HG03520 (cell line): Measurements from ENCODE around the gene RAB31.
A peak's percentile ranks its signal among the peaks of the same experiment; 100 is the strongest.

Experiments used
- ATAC-seq: cut with Tn5 transposase; IDR thresholded peaks from one replicate; pipeline ENCODE4 v1.9.1; 2021; ENCODE audit warnings: mild to moderate bottlenecking, moderate library complexity; ENCODE audit not compliant: unreplicated experiment

The RAB31 gene

DNA sequence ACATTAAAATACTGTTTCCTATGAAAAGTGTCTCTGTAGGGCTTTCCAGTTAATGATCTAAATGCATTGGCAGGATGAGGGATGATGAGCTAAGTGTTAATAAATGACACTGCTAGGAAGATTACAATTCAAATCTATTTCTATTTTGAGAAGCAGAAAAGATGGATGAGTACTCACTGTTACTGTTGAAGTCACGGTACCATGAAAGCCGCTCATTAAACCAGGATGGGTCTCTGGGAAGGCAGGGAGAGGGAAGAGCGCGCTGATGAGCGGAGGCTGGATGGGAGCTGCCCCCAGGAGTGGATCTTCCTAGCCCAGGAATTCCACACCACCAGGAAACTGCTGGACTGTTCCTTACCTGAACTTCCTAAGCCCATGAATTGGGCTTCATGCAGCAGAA lies 150.5 kb downstream of the RAB31 start:
- ATAC-seq = no peak

DNA sequence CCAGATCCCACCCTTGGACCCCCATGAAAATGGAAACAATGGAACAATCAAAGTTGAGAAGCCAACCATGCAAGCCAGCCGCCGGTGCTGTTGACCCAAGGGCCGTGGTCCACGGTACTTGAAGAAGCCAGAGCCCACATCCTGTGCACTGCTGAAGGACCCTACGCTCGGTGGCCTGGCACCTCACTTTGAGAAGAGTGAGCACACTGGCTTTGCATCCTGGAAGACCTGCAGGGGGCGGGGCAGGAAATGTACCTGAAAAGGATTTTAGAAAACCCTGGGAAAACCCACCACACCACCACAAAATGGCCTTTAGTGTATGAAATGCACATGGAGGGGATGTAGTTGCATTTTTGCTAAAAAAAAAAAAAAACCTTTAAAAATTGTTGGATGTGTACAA lies 151.1 kb downstream of the RAB31 start:
- no peak for ATAC-seq

DNA sequence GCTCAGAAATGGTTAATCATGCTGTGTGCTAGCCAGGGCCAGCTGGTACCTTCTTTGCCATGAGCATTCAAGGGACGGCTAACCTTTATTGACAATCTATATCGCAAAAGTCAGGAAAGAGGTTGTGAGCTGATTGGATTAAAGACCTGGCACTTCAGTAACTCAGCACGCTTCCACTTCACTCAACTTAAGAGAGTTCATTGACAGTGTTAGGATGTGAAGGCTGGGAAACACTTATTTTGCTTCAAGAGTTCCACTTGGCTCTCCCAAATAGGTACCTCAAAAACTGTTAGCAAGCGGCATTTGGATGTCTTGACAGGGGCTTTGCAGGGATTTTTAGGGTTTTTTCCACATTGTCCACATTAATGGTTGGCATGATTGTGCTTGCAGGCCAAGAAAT lies 152.6 kb downstream of the RAB31 start:
- ATAC-seq = no peak

DNA sequence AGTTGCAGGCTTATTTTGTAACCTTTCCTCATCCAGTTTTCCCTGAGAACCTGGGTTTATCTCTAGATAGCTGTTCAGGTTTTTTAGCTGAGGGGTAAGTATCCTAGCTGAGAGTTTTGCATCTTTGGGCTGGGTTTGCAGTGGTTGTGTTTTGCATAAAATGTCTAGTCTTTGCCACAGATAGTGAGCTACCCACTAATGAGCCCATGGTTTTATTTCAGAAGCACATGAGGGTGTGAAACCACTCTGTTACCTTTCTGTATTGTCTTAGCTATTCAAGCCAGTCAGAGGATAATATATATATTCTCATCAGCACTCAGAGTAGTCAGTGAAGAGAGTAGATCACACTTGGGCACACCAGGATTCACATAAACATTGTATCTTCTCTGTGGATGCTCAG lies 153.1 kb downstream of the RAB31 start:
- peak; percentile 86 for ATAC-seq

DNA sequence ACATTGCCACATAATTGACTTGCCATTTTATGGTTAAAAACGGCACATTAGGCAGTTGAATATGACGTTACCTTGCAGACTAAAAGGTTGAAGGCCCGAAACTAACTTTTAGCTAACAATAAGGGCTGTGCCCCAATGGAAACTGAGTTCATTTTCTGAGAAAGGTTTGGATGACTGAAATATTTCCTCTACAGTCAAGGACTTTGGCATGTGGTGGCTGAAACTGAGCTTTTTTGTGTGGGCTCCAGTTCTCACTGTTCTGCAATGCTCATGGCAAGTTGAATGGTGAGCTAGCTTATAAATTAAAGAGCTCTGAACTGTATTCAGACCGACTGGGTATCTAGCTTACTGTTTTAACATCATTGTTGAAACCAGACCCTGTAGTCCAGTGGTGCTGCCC lies 153.8 kb downstream of the RAB31 start:
- peak; percentile 59 for ATAC-seq

DNA sequence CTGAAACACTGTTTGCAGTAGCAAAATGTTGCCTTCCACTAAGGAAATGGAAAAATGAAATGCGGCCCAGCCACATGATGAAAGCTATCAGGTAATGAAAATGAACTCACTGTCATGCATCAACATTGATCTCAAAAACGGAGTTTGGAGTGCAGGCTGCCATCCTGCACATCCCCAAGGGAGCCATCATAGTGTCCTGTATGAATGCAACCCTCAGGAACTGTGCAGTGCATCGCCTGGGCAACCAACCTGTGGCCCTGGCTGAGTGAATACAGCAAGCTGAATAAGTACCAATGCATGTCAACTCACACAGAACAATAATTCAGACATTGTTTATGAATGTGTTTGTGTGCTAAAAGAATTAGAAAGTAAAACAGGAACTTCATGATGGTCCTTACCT lies 154.6 kb downstream of the RAB31 start:
- no peak for ATAC-seq

DNA sequence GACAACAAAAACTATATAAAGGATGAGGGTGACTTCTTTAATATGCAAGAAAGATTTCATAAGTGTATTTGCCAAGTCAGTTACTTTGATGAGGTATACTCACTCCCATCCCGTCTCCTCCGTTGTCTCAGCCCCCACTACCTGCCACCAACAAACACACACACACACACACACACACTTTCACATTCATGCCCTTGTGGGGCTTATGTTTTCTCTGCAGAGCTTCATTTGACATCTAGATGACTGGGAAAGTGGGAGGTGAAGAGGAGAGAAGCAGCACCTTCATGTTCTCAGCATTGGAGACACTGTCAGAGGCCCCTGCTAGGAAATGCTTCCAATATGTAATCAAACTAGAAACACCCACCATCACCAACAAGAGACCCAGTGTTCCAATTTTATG lies 155.2 kb downstream of the RAB31 start:
- ATAC-seq = no peak

DNA sequence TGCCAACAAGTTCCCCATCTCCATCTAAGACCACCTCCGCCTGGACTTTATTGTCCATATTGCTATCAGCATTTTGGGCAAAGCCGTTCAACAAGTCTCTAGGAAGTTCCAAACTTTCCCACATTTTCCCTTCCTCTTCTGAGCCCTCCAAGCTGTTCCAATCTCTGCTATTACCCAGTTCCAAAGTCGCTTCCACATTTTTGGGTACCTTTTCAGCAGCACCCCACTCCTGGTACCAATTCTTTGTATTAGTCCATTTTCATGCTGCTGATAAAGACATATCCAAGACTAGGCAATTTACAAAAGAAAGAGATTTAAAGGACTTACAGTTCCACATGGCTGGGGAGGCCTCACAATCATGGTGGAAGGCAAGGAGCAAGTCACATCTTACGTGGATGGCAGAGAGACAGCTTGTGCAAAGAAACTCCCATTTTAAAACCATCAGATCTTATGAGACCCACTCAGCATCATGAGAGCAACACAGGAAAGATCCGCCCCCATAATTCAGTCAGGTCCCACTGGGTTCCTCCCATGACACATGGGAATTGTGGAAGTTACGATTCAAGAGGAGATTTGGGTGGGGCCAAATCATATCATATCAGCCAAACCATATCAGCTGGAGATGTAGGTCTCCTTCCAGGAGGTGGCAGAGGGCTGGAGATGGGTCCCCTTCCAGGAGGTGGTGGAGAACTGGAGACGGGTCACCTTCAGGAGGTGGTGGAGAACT lies 157.8 kb downstream of the RAB31 start:
- no peak for ATAC-seq

DNA sequence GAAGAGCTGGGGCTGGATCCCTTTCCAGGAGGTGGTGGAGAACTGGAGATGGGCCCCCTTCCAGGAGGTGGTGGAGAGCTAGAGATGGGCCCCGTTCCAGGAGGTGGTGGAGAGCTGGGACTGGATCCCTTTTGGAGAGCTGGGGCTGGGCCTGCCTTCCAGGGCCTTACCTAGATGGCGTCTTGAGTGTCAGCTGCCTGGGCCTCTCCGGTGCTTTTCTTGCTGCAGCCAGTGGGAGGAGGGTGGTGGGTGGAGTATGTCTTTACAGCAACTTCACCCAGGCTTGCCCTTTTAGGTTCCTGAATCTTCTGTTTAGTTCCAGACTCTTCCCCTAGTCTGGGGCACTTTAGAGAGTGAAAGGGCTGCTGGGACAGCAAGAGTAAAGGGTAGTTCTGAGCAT lies 158.5 kb downstream of the RAB31 start:
- ATAC-seq = no peak

DNA sequence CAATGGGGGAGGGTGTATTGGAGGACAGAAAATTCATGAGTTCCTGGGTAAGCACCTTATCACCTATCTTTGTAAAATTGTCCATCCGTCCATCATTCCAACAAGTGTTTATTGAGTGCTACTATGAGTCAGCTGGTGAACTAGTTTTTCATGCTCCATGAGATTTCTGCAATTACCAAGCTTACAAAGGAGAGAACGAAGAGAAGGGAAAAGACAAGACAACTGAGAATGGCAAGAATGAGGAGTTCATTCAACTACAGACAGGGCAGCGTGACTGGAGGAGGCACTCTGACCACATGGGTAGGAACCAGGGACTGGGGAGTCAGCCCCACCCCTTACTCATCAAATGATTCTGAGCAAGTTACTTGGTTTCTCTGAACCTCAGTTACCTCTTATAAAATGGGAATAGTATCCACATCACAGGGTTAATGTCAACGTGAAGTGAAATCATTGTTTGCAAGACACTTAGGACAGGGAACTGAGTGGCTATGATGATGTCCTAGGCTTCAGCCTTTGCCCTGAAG lies 159.0 kb downstream of the RAB31 start:
- no peak for ATAC-seq

DNA sequence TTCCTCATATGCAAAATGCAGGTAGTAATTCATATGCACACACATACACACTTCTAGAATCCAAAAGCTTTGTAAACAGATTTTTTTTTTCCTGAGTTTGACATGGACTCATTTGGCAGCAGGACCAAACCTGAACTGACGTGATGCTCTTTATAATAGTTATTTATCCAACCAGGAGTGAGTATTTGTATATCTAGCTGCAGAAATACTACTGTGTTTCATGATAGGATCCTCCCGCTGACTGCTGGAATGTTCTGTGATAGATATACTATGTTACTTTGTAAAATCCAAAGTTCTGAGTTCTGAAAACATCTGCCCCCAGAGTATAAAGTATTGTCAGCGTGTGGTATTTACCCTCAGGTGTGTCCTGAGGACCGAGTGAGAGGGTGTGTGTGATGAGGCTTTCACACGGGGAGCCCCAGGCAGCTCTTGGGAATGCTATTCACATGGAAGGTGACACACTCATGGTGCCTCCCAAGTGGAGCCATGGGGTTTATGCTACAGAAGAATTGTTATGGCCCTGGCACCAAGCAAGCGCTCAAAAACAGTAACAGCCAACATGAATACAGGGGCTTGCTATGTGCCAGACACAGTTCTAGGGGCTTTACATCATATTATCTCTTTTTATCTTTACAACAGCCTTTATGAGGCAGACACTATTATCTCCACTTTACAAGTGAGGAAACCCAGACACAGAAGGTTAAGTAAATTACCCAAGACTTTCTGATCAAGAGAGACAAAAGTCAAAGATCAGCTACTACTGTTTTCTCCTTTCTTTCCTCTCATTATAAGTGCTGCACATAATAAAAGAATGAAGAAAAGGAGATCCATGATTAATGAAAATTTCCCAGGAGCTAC lies 161.0 kb downstream of the RAB31 start:
- ATAC-seq = no peak

DNA sequence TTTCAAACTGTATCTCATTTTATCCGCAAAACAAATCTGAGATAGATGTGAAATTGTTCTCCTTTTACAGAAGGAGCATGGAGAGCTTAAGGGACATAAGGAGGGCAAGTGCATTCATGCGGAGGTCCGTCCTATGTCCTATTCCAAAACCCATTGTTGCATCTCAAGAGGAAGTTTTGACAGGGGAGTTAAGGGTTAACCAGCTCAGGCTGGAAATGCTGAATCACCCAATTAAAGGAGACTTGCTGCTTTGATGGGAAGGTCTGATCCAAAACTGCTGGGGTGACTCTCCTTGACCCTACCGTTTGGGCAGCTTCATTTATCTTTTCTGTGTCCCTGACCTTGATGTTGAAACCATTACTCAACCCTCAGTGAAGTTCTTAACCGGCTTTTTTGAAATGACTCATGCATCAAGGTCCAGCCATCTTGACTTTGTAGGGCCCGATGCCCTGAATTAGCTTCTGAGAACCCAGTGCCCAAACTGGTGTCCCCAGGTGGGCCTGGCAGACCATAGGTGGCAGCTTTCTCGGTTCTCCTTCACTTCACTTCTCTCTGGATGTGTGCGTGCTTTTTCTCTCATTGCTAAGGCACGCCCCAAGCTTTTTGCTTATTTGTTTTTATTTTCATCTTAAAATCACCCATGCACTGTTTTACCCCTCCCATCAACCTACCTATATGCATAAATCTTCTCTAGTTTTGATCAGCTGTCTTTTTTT lies 161.8 kb downstream of the RAB31 start:
- peak; percentile 76 for ATAC-seq

DNA sequence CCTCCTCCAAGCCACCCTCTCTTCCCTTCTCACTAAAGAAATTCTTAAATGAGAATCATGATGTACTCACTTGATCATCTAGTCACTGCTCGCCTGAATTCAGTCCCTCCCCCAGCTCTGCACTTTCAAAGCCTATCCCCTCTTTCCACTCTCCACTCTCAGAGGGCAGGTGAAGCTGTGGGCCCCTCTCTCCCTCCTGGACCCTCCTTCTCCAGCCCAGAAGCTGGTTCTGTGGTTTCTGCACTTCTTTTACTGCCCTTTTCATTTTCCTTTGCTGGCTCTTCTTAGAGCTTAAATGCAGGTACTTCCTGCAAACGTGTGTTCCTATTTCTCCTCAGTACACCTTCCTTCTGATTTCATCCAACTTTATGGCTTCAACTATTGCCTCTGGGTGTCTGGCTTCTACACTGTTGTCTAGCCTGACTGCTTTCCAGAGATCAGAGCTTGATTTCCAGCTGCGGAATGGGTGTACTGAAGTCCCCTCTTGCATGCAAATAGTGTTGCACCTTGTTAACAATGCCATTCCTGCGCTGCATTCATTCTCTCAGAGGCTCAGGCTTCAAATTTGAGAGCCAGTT lies 162.4 kb downstream of the RAB31 start:
- ATAC-seq = peak; percentile 18

DNA sequence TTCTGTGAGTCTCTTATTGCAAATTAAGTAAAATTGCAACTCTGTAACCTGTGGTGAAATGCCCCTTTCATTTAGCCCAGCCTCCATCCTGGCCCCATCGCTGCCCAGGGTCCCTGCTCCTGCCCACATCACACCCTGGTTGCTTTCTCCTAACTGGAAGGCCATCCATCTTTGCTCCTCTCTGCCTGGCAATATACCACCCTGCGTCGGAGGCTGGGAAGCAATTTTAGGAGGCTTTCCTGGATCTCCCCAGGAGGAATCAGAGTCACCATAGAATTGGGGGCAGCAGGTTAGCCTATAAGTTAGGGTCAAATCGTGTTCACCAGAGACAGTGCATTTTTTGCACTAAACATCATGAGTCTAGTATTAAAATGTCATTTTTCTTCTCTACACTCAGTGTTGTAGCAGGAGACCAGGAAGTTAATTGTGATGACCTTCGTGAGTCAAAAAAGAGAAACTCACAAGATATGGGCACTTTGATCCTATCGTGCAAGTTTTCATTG lies 163.2 kb downstream of the RAB31 start:
- no peak for ATAC-seq

DNA sequence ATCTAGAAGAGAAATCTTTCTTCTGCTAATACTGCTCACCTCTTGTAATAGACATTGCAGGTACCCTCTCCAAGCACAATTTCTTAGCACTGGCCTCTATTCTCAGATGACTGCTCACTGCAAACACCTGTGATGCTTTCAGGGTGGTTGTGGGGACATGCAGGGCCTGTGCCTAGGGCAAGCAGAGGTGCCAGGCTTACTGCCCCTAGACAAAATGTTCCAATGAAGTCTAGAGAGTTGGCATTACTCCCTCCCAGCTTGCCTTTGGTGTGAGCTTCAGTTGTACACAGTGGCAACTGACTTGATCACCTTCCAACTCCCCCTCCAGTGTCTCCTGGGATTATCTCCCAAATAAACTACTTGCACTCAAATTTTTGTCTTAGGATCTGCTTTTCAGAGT lies 164.7 kb downstream of the RAB31 start:
- no peak for ATAC-seq

DNA sequence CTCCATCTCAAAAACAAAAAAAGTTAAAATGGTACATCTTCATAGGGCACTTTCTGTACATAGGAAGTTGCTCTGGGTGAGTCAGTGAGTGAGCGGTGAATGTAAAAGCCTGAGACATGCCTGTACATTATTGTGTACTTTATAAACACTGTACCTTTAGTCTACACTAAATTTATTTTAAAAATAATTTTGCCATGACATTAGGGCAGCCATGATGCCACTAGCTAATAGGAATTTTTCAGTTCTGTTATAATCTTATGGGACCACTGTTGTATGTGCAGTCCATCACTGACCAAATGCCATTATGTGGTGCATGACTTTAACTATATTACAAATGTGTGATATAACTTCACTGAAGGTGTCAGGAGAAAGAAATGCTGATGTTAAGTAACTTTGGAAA lies 166.6 kb downstream of the RAB31 start:
- ATAC-seq = no peak

DNA sequence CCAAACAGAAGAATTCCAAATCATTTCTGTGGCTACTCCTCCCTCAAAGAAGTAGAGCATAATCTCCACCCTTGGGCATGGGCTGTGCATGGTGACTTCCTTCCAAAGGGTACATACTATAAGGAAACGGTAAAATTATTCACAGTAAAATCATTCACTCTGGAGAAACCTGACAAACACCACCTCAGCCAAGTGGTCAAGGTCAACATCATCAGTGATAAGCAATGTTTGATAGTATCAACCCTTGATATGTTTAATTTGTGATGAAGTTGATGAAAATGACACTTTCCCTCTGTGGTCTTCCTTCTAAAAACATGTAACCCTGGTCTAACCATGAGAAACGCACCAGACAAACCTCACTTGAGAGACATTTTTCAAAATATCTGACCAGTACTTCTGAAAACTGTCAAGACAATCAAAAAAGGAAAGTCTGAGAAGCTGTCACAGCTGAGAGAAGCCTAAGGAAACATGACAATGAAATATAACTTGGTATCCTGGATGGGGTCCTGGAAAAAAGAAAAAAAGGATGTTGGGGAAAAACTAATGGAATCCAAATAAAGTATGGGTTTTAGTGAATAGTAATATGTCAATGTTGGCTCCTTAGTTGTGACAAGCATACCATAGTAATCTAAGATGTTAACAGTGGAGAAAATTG lies 168.2 kb downstream of the RAB31 start:
- ATAC-seq = no peak

DNA sequence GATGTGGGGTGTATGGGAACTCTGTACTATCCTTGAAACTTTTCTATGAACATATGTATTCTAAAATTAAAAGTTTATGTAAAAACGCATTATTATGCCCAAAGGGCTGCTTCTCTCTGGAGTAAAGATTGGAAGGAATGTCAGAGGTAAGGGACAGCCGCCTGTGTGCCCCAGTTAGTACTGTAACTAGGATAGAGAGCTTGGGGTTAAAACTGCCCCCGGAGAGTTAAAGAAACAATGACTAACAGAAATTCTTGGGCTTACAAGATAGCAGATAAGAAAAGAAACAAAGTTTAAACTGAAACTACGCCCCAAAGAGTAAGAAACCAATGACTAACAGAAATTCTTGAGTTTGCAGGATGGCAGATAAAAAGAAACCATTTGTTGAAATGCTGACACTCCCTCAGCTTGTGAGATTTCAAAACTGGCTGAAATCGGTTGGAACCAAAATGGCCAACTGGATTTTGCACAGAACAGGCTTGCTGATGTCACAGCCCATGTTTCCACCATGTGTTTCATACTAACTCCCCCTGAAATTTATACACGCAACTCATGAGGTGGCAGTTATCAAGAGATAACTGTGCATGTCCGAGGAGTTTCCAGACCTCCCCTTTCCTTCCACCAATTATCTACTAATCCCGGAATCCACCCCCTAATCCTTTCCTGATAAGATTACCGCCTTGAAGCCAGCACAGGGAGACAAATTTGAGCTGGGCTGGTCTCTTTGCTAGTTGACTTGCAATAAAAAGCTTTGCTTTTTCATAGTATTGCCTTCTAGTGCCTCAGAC lies 169.0 kb downstream of the RAB31 start:
- no peak for ATAC-seq

DNA sequence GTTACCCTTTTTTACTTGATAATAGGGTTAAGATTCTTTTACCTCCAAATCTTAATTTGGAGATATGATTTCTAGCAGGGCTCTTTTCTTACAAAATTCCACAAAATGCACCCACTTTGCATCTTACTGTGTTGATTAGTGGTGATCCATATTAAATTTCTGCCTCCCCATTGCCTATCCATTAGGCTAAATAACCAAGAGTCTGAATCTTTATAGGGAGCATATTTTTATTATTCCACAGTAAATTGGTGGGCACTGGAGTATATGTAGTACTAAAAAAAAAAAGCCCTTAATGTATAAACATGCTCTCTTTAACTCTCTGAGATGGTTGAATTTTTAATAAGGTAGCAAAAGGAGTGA lies 169.5 kb downstream of the RAB31 start:
- ATAC-seq = no peak

DNA sequence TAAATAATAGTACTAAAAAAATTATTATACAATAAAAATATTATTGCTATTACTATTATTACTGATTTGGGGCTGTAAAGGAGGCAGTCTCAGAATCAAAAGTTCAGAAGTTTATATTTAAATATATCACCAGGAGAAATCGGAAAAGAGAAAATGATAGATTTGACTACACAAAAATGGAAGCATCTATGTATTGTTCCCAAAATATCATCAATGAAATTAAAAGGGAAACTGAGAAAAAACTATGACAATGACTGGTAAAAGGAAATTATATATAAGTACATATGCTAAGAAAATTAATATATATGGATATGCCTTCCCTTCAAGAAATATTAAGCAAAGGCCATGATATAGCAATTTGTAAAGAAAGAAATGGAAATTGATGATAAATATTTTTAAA lies 170.0 kb downstream of the RAB31 start:
- ATAC-seq = no peak
